Neuronal stem cell (in vitro differentiated cells): ENCODE results near the gene DEPP1.
A peak's percentile ranks its signal among the peaks of the same experiment; 100 is the strongest.

Source experiments
- DNase-seq: peaks from one replicate; pipeline ENCODE4 v3.0.0-alpha.2; 2013; ENCODE audit warnings: low spot score
- H2AFZ ChIP-seq: one replicate; pipeline ENCODE4 v1.6.1; 2013; ENCODE audit warnings: mild to moderate bottlenecking, low read length, inconsistent platforms
- H2AK5ac ChIP-seq: 2 replicates; pipeline ENCODE4 v1.6.1; 2013; ENCODE audit warnings: low read depth, mild to moderate bottlenecking, inconsistent platforms, low read length, moderate library complexity, mixed read lengths
- H2BK120ac ChIP-seq: 2 replicates; pipeline ENCODE4 v1.6.1; 2013; ENCODE audit warnings: low read depth, mild to moderate bottlenecking, inconsistent platforms, low read length, moderate library complexity, mixed read lengths
- H2BK12ac ChIP-seq: one replicate; pipeline ENCODE4 v1.6.1; 2013; ENCODE audit warnings: low read length, inconsistent platforms
- H2BK15ac ChIP-seq: 2 replicates; pipeline ENCODE4 v1.6.1; 2013; ENCODE audit warnings: mild to moderate bottlenecking, low read length, inconsistent platforms, mixed read lengths
- H2BK5ac ChIP-seq: one replicate; pipeline ENCODE4 v1.6.1; 2013; ENCODE audit warnings: inconsistent platforms, mild to moderate bottlenecking, low read length, moderate library complexity
- H3K14ac ChIP-seq: one replicate; pipeline ENCODE4 v1.6.1; 2013; ENCODE audit warnings: low read length, inconsistent platforms
- H3K18ac ChIP-seq: 2 replicates; pipeline ENCODE4 v1.6.1; 2013; ENCODE audit warnings: low read length, inconsistent platforms
- H3K23ac ChIP-seq: 2 replicates; pipeline ENCODE4 v1.6.1; 2013; ENCODE audit warnings: low read depth, mild to moderate bottlenecking, mixed read lengths, low read length, inconsistent platforms; ENCODE audit not compliant: poor library complexity
- H3K27ac ChIP-seq: replicated peaks from 3 replicates; pipeline ENCODE4 v1.5.1; 2013; ENCODE audit warnings: low read length, inconsistent platforms
- H3K27me3 ChIP-seq, 3 experiments: 2 replicates each; pipeline ENCODE4 v1.6.1; 2013; ENCODE audit warnings: low read length in 3 of 3, mild to moderate bottlenecking in 2 of 3, inconsistent platforms in 1 of 3, low read depth in 1 of 3, mixed read lengths in 1 of 3, moderate library complexity in 1 of 3; ENCODE audit not compliant: control insufficient read depth in 3 of 3, insufficient read depth in 3 of 3
- H3K36me3 ChIP-seq, 2 donors: replicated peaks in 1 of 2; 2 replicates each; pipeline ENCODE4 v1.6.1; 2013; ENCODE audit warnings: low read length in 2 of 2; ENCODE audit not compliant: control insufficient read depth in 2 of 2, insufficient read depth in 2 of 2
- H3K4ac ChIP-seq: 2 replicates; pipeline ENCODE4 v1.6.1; 2013; ENCODE audit warnings: inconsistent platforms, mild to moderate bottlenecking, low read length, moderate library complexity
- H3K4me1 ChIP-seq, 2 donors: 1 replicate in 1 of 2; 2 replicates in 1 of 2; pipeline ENCODE4 v1.6.1; 2013; ENCODE audit warnings: low read length in 2 of 2, low read depth in 1 of 2; ENCODE audit not compliant: control insufficient read depth in 2 of 2, insufficient read depth in 1 of 2
- H3K4me2 ChIP-seq: one replicate; pipeline ENCODE4 v1.6.1; 2013; ENCODE audit warnings: mild to moderate bottlenecking, low read length, inconsistent platforms; ENCODE audit not compliant: insufficient read depth, poor library complexity, severe bottlenecking
- H3K4me3 ChIP-seq, 2 donors: 2 replicates each; pipeline ENCODE4 v1.5.1; 2013; ENCODE audit warnings: low read length in 2 of 2, mild to moderate bottlenecking in 2 of 2, inconsistent platforms in 1 of 2, moderate library complexity in 1 of 2
- H3K79me1 ChIP-seq: one replicate; pipeline ENCODE4 v1.6.1; 2013; ENCODE audit warnings: low read depth, mild to moderate bottlenecking, inconsistent platforms, low read length, moderate library complexity
- H3K9ac ChIP-seq: one replicate; pipeline ENCODE4 v1.6.1; 2013; ENCODE audit warnings: mild to moderate bottlenecking, low read depth, low read length, inconsistent platforms; ENCODE audit not compliant: poor library complexity
- H3K9me3 ChIP-seq, 2 donors: replicated peaks in 1 of 2; 2 replicates each; pipeline versions ENCODE3 to v1.6.1; 2013; ENCODE audit warnings: low read length in 2 of 2, mild to moderate bottlenecking in 2 of 2, inconsistent platforms in 1 of 2, low read depth in 1 of 2, mixed read lengths in 1 of 2, moderate library complexity in 1 of 2; ENCODE audit not compliant: control insufficient read depth in 2 of 2, insufficient read depth in 1 of 2
- H4K8ac ChIP-seq: one replicate; pipeline ENCODE4 v1.6.1; 2013; ENCODE audit warnings: low read depth, mild to moderate bottlenecking, inconsistent platforms, low read length, moderate library complexity
- H4K91ac ChIP-seq: one replicate; pipeline ENCODE4 v1.6.1; 2013; ENCODE audit warnings: low read length, low read depth, mild to moderate bottlenecking, inconsistent platforms; ENCODE audit not compliant: poor library complexity
- WGBS, 2 donors: extraction: QIAGEN DNeasy Blood & Tissue Kit; methylation state at CpG; one replicate each; pipeline ENCODE4 v1.1.7; 2013; ENCODE audit warnings: missing lambda C conversion rate in 2 of 2, mixed read lengths in 1 of 2; ENCODE audit not compliant: insufficient read length in 2 of 2, insufficient replicate concordance in 1 of 2; ENCODE audit errors: extremely low coverage in 2 of 2; 5-methylcytosine and 5-hydroxymethylcytosine counted together

The DEPP1 gene

DNA sequence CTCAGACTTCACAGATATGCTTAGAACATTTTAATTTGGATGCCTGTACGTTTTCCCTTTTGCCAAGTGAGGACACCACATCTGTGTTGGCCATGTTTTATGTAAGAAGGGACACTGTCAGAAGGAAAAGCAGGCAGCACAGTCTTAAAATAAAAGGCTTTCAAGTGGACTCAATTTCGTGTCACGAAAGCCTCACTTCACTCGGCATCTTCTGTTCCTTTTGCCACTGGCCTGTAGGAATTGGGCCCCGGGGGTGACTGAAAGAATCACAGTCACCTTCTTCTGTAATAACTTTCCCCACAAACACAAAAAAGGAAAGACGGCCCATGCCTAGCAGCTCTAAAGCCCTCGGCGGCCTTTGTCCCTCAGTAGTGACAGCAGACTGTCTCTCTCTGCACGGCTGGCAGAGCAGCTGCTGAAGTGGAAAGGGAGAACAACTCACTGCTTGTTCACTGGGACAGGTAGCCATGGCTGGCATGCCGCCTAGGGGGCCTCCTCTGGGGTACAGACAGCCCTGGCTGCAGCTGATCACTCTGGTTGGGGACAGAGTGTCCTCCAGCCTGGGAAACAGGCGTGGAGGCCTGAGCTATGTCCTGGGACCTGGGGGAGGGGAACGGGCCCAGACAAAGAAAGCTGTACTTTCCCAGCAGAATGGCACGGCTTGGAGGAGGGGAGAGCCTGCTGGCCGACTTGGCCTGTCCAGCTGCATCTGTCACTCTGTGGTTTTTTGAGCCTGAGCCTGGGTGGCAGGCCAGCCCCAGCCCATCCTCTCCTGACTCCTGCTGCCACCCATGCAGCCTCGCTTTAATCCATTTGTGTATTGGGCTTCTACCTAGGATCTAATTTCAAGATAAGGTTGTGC, 14.6 kb downstream of the DEPP1 start:
- H2AFZ ChIP-seq = peak overlapping the region; percentile 83
- no peaks in the 10 kb centered on the region for H3K79me1 ChIP-seq
- peak overlapping the region; percentile 95 for H3K27ac ChIP-seq
- peaks cover 43 to 44% of the 10 kb centered on the region in 2 donors for H3K4me1 ChIP-seq
- H2BK12ac ChIP-seq = no peak overlapping the region
- H2BK120ac ChIP-seq = peak overlapping the region; percentile 78
- H3K9me3 ChIP-seq = no peaks in the 10 kb centered on the region
- peak overlapping the region; percentile 68 for H2BK5ac ChIP-seq
- peak overlapping the region; percentile 96 for H4K91ac ChIP-seq
- H3K14ac ChIP-seq = no peak overlapping the region
- peak; percentile 72 for DNase-seq
- H3K9ac ChIP-seq = peak overlapping the region; percentile 47
- WGBS, 2 donors = no CpG with 5 or more reads among the region's 15 CpGs
- no peak overlapping the region for H4K8ac ChIP-seq
- peaks cover 0 to 2% (median 0%) of the 10 kb centered on the region in 3 experiments for H3K27me3 ChIP-seq
- H3K4me2 ChIP-seq = peak overlapping the region; percentile 35
- peak overlapping the region in 1 of 2 donors; percentile 29 for H3K4me3 ChIP-seq
- peak overlapping the region; percentile 96 for H3K18ac ChIP-seq
- peaks cover 0 to 2% of the 10 kb centered on the region in 2 donors for H3K36me3 ChIP-seq
- H2AK5ac ChIP-seq = peak overlapping the region; percentile 47
- no peak overlapping the region for H3K4ac ChIP-seq
- H2BK15ac ChIP-seq = no peak overlapping the region
- no peak overlapping the region for H3K23ac ChIP-seq

DNA sequence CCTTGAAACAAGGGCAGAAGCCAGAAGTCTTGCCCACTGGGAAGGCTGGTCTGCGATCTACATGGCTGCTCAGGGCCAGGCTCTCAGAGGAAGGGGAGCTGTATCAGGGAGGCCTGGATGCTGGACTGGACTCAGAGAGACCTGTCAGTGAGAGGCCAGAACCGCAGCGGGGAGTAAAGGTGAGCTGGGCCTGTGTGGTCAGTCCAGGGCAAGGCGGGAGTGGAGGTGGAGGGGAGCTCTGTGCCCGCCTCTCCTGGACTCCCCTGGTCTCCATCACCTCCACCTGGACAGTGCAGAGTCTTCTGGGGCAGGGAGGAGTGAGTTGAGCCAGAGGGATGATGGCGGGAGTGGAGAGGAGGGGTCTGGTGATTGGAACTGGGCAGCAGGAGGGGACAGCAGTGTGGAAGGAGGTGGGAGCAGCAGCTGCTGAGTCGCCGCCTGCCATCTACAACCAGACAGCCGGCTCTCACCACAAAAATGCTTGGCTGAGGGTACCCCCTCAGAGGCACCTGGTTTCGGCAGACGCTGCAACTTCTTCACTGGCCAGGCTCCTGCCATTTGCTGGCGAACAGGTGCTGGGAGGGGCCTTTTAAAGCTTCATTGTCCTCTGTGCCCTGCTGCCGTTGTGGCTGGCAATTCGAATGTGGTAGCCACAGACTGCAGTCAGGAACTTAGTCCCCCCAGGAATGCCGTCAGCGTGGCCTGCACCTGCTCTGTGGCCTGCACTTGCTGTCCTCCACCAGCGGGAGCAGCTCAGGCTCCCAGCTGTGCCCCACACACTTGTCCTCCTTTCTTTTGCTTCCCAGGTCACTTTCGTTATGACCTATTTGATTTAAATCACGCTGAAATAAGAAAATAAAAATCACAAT, 15.5 kb downstream of the DEPP1 start:
- H3K27me3 ChIP-seq = peaks cover 0 to 2% (median 0%) of the 10 kb centered on the region in 3 experiments
- no peak overlapping the region for H3K4me2 ChIP-seq
- H4K8ac ChIP-seq = no peak overlapping the region
- H3K4me3 ChIP-seq = peak overlapping the region in 1 of 2 donors; percentile 29
- H2BK15ac ChIP-seq = peak overlapping the region; percentile 97
- H3K23ac ChIP-seq = peak overlapping the region; percentile 92
- H3K79me1 ChIP-seq = no peaks in the 10 kb centered on the region
- H3K36me3 ChIP-seq = peaks cover 0 to 2% of the 10 kb centered on the region in 2 donors
- H3K4me1 ChIP-seq = peaks cover 43 to 49% of the 10 kb centered on the region in 2 donors
- no CpG with 5 or more reads among the region's 19 CpGs for WGBS, 2 donors
- peak overlapping the region; percentile 98 for H4K91ac ChIP-seq
- peak overlapping the region; percentile 96 for H3K18ac ChIP-seq
- H2AFZ ChIP-seq = peak overlapping the region; percentile 83
- H3K9ac ChIP-seq = peak overlapping the region; percentile 44
- no peak for DNase-seq
- H2BK120ac ChIP-seq = peak overlapping the region; percentile 95
- peak overlapping the region; percentile 87 for H2BK5ac ChIP-seq
- H3K9me3 ChIP-seq = no peaks in the 10 kb centered on the region
- peak overlapping the region; percentile 96 for H2AK5ac ChIP-seq
- H3K4ac ChIP-seq = peak overlapping the region; percentile 87
- H3K27ac ChIP-seq = peak overlapping the region; percentile 95
- peak overlapping the region; percentile 88 for H2BK12ac ChIP-seq
- no peak overlapping the region for H3K14ac ChIP-seq

DNA sequence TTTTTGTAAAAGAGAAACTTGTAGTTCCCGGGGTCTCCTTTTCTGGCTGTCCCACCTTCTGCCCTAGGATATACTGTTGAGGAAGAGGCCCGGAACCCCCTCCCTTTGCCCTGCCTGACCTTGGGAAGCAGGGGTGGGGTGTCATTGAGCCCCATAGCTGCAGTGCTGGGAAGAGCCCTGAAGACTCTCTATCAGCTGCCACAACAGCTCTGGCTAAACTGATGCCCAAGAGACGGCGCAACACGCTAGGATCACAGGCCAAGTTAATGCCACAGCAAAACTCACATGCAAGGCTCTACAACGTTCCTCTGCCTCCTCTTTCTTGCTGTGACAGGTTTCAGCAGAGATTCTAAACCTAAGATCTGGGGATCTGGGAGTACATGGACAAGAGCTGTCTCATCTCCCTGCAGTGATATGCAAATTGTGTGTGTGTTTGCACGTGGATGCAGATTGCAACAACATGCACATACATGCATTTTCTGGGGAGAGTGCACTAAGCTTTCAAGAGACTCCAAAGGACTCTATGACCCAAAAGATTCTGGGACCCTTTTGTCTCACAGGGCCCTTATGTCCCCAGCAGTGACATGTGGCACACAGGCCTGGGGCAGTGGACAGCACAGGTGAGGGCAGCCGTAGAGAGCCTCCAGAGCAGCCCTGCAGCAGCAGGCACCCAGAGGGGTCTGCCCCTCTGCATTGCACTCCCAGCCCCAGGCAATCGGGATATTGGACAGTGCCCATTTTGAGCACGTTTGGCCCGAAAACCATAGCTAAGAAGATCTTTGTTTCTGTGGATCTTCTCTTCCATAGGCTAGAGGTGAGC, 16.5 kb downstream of the DEPP1 start:
- Histone ChIP-seq H3K36me3 (peaks cover 0 to 2% of the 10 kb centered on the region in 2 donors), H3K9me3 (no peaks in the 10 kb centered on the region), H3K14ac (peak overlapping the region; percentile 10), H2BK5ac (peak overlapping the region; percentile 87), H3K27ac (no peak overlapping the region), H4K8ac (no peak overlapping the region), H3K18ac (peak overlapping the region; percentile 51), H2BK120ac (no peak overlapping the region), H3K4me1 (peaks cover 43 to 49% of the 10 kb centered on the region in 2 donors), H2AK5ac (peak overlapping the region; percentile 96), H2AFZ (no peak overlapping the region), H3K4me3 (no peak overlapping the region), H4K91ac (no peak overlapping the region), H2BK15ac (peak overlapping the region; percentile 97), H3K4me2 (no peak overlapping the region), H3K27me3 (peaks cover 0 to 2% (median 0%) of the 10 kb centered on the region in 3 experiments), H3K9ac (no peak overlapping the region), H2BK12ac (no peak overlapping the region), H3K23ac (no peak overlapping the region), H3K79me1 (no peaks in the 10 kb centered on the region), H3K4ac (no peak overlapping the region)
- WGBS, 2 donors = no CpG with 5 or more reads among the region's 11 CpGs
- DNase-seq = no peak
